GM21717 (cell line): ENCODE measurements around the gene EDEM3.
A peak's percentile ranks its signal among the peaks of the same experiment; 100 is the strongest.
"Not testable (repeated sequence)": the region's sequence is repeated elsewhere in the genome, so short reads cannot be mapped to it uniquely, and the experiment has no call there.

Source experiments
- ATAC-seq: cut with Tn5 transposase; IDR thresholded peaks from one replicate; pipeline ENCODE4 v1.9.1; 2021; ENCODE audit warnings: mild to moderate bottlenecking, moderate library complexity; ENCODE audit not compliant: unreplicated experiment

The EDEM3 gene

DNA sequence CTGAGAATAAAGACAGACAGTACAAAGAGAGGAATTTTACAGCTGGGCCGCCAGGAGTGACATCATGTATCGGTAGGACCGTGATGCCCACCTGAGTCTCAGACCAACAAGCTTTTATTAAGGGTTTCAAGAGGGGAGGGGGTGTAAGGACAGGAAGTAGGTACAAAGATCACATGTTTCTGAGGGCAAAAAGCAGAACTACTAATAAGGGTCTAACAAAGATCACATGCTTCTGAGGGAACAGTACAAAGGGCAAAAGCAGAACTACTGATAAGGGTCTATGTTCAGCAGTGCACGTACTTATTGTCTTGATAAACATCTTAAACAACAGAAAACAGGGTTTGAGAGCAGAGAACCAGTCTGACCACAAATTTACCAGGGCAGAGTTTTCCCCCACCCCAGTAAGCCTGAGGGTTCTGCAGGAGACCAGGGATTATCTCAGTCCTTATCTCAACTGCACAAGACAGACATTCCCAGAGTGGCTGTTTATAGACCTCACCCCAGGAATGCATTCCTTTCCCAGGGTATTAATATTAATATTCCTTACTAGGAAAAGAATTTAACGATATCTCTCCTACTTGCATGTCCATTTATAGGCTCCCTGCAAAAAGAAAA lies 73.9 kb downstream of the EDEM3 start:
- ATAC-seq, result not testable (repeated sequence)

- ATAC-seq, result not testable (repeated sequence)
These were observed 75.2 kb downstream of the EDEM3 start for GRCh38 chr1:184679472-184679871.

DNA sequence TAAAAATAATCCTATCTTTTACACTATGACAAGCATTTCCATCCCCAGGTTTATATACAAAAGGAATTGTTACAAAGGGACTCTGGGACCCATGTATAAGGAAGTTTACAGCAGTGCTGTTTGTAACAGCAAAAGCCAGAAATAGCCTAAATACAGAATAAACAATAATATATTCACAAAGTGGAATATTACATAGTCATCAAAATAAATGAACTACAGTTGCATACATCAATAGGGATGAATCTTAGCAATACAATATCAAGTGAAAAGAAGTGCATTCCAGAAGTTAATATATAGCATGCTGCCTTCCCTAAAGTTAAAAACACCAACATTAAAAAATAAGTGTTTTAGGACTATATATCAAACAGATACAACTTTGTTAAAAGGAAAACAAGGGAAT lies 77.3 kb downstream of the EDEM3 start:
- ATAC-seq, result no peak

- no peak for ATAC-seq
These were observed 81.4 kb downstream of the EDEM3 start for GRCh38 chr1:184673305-184673704.

- no peak for ATAC-seq
These were observed 82.5 kb downstream of the EDEM3 start for GRCh38 chr1:184672013-184672726.

- ATAC-seq, result no peak
These were observed 85.3 kb downstream of the EDEM3 start for GRCh38 chr1:184669391-184669790.

DNA sequence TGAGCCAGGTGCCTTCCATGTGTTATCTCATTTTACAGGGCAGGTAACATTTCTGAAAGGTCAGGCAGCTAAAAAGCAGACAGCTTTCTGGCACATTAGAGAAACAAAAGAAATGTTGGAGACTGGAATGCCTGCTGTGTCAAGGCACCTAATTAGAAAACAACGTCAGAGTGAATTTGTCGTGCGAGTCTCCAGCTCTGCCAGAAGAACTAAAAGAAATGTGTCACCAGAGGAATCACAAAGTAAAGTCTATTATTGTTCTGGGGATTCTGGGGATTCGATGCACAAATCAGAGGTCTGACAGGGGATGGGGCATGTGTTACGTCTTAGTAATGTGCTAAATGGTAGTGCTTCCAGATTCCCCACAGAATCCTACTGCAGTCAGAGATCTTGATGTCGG lies 89.3 kb downstream of the EDEM3 start:
- no peak for ATAC-seq

DNA sequence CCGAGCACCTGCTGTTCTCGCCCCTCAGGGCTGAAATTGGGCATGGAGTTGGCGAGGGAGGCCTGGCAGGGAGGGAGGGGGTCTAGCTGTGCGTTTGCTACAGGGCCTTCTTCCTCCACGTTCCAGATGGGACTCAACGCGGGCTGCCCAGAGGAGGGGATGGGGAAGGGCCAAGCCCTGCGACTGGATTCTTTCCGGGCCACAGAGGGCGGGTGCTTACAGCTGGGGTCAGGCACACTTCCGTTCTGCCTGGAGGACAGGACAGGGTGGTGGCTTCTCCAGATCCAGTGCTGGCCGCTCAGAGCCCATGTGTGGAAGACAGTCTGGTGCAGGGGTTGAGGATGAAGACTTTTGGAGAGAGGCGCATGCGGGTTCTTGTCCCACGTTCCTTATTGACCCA lies 90.0 kb downstream of the EDEM3 start:
- ATAC-seq, result no peak

- peak; percentile 79 for ATAC-seq
These were observed 90.5 kb downstream of the EDEM3 start for GRCh38 chr1:184664042-184664660.

DNA sequence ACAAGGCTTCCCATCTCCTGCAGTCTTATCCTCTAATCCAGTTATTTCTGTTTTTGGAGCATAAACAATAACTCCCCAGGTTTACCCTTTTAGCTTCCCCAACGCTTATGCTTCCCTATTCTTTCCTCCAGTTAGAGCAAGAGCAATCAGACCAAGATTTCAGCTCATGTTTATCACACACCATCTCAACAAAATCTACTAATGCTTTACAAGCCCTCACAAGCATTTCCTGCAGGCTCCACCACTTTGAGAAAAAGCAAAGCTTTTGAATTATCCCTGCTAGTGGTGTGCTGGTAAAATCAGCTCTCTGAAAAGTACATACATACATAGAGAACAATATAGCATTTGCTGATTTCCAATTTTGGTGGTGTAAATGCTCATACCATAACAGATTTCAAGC lies 92.9 kb downstream of the EDEM3 start:
- no peak for ATAC-seq

- no peak for ATAC-seq
These were observed 94.0 kb downstream of the EDEM3 start for GRCh38 chr1:184660462-184661191.

DNA sequence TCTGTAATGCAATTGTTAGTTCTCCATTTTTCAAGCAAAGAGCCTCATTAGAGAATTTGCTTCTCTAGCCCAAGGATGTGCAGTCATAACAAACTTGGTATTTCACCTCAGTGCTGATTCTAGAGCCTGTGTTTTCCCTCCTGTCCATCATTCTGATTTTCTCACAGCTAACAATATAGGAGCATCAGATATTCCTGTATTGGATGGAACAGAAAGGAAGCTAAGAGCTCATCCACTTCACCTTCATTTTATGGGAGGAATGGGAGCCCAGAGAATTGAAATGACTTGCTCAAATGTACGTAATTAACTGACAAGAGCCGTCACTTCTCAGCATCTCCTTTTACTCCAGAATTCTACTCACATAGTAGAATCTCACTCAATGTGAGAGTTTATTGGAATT lies 96.6 kb downstream of the EDEM3 start:
- no peak for ATAC-seq

DNA sequence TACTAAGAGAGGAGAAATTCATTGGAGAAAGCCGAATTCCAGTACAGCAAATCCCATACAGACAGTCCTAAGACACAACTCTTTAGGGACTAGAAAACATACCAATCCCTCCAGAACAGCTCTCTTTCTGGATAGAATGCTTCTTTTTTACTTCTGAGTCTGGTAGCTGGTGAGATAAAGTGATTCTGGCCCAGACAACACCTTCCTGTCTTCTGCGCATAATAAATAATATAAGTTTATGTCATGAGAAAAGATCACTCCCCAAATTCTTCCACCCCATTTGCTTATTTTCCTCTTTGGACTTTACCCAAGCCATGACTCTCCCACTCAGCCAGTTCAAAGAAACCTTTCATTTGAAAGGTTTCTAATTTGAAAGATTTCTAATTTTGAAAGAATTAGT lies 98.4 kb downstream of the EDEM3 start:
- ATAC-seq, result no peak

GRCh38 chr1:184655185-184655584 lies 99.5 kb downstream of the EDEM3 start:
- ATAC-seq, result no peak

DNA sequence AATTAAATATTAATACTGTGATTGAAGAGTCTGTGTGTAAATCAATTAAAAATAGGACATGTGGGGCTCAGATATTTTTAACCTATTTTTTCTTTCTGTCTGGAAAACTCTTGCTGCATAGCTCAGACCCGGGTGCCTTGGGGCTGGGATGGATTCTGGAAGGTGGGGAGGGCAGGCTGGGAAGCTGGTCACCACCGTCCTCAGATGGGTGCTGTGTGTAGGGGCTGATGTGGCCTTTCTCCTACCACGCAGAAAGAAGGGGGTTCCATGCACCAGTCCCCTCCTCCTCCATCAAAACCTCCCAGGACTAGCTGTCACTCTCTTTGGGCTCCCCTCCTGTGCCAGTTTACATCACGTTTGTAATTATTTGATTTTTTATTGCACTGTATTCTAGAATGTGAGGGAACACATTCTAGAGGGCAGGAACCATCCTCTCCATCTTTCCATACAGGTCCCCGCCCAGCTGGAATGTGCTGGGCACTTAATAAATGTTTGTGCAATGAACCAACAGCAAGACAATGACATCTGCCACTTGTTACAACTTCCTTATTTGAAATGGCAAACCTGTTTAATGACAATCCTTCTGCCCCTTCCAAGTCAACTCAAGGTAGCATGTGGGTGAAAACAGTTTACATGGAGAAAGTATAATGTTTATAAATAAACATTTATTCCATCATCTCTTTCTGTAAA lies 104.3 kb downstream of the EDEM3 start:
- no peak for ATAC-seq

DNA sequence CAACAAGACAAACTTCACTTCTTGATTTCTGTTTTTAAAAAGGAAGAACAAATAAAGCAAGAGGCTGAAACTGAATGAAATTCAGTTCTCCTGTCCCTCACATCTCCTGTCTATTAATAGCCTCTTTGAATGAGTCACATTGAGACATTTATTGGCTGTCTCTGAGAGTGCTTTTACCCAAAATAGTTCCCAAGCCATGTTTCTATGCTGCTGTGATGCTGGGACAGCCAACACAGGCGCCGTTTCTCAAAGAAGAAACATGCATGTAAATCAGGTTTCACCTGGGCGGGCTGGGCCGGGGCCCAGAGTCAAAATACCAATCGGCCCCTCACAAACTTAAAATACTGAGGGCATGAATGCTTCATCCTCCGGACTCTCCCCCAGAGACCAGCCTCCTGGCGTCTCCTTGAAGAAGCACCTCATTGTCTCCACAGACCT lies 105.2 kb downstream of the EDEM3 start:
- peak; percentile 96 for ATAC-seq

- no peak for ATAC-seq
These were observed 105.8 kb downstream of the EDEM3 start for GRCh38 chr1:184648856-184649201.

DNA sequence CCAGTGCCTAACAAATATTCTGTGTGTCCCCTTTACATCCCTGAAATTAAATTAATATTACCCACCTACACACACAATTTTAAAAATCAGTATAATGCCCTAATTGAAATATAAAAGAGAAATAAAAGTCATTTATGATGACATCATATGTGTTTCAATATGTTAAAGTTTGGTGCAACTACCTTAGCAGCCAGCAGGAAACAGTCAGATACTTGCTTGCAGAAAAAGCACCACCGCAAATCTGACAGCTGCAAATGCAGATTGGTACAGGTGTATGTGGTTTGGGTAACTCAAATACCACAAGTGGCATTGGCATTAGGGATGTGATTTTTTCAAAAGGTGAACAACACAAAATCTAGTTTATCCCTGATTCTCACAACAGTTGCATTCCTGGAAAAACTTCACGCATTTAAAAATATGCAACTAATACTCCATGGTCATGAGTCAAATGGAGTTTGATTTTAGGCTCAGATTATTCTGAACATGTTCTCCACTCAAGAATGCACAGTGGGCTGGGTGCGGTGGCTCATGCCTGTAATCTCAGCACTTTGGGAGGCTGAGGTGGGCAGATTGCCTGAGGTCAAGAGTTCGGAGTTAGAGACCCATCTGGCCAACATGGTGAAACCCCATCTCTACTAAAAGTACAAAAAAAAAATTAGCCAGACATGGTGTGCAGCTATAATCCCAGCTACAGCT lies 106.3 kb downstream of the EDEM3 start:
- ATAC-seq, result no peak

- ATAC-seq, result no peak
These were observed 107.2 kb downstream of the EDEM3 start for GRCh38 chr1:184647471-184647870.

GRCh38 chr1:184646824-184647223 lies 107.8 kb downstream of the EDEM3 start:
- ATAC-seq, result no peak
